Activated CD8-positive, alpha-beta memory T cell treated with anti-CD3 and anti-CD28 coated beads for 24 hours (primary cell): ENCODE measurements around the gene PARP6.

ENCODE experiments used
- DNase-seq: peaks from one replicate; pipeline ENCODE4 v3.0.0-alpha.2; 2020

PARP6 gene

GRCh38 chr15:72198356-72199204, 73.8 kb downstream of the PARP6 start:
- no peak for DNase-seq

GRCh38 chr15:72197460-72198355, 74.6 kb downstream of the PARP6 start, which contains the start of gene GRAMD2A:
Gene GRAMD2A (minus strand): TSS chr15:72197787.
- DNase-seq: peak; percentile 78

- no peak for DNase-seq
These were observed 75.3 kb downstream of the PARP6 start for GRCh38 chr15:72197041-72197459.

- DNase-seq: no peak
These were observed 75.8 kb downstream of the PARP6 start for GRCh38 chr15:72196409-72197040.

- no peak for DNase-seq
These were observed 77.2 kb downstream of the PARP6 start for GRCh38 chr15:72195101-72195511.

GRCh38 chr15:72193836-72194396, 78.4 kb downstream of the PARP6 start:
- no peak for DNase-seq

GRCh38 chr15:72192416-72192815, 79.9 kb downstream of the PARP6 start:
- no peak for DNase-seq
